Thyroid gland (tissue), 4 donors: ENCODE measurements around the gene CLN6. TPM values are rescaled to one million over a fixed set of nuclear protein-coding genes. Genes with fewer than 3 reads are reported as not detected.

Source experiments
- DNase-seq, 2 donors: peaks; one replicate each; pipeline ENCODE4 v3.0.0-alpha.2; 2019
- H3K27ac ChIP-seq, 3 donors: fragments of 200-600 bp; sonication (generic); 1 replicate in 2 of 3; 2 replicates in 1 of 3; pipeline ENCODE4 v1.5.1; 2016 to 2019; ENCODE audit warnings: mild to moderate bottlenecking in 1 of 3, moderate library complexity in 1 of 3
- H3K27me3 ChIP-seq: fragments of 200-600 bp; sonication (generic); one replicate; pipeline ENCODE4 v1.5.1; 2019
- H3K36me3 ChIP-seq, 2 donors: fragments of 200-600 bp; sonication (generic); one replicate each; pipeline ENCODE4 v1.5.1; 2016 to 2019
- H3K4me1 ChIP-seq, 2 donors: fragments of 200-600 bp; sonication (generic); one replicate each; pipeline ENCODE4 v1.5.1; 2017 to 2019
- H3K4me3 ChIP-seq, 3 donors: fragments of 200-600 bp; sonication (generic); replicated peaks in 1 of 3; 1 replicate in 2 of 3; 2 replicates in 1 of 3; pipeline ENCODE4 v1.5.1; 2016; ENCODE audit warnings: mild to moderate bottlenecking in 1 of 3
- H3K9me3 ChIP-seq: fragments of 200-600 bp; sonication (generic); one replicate; pipeline ENCODE4 v1.5.1; 2017
- POLR2A ChIP-seq, 2 donors: fragments of 450-650 bp; IDR thresholded peaks; one replicate each; pipeline ENCODE4 v1.6.1; 2017; ENCODE audit warnings: antibody characterized with exemption in 2 of 2, mild to moderate bottlenecking in 2 of 2, moderate library complexity in 1 of 2
- WGBS, 2 donors: methylation state at CpG; one replicate each; pipeline ENCODE4 v1.1.5; 2017; 5-methylcytosine and 5-hydroxymethylcytosine counted together
- intact Hi-C: fragments of 100-400 bp; cut with DNase I; formaldehyde crosslinking; loops from one replicate; pipeline ENCODE4 v1.15.1; 2023
- total RNA-seq, 4 donors: library from RNA; depleted of rRNA; stranded (reverse); fragments of >200 nt; gene quantifications; one replicate each; pipeline ENCODE4 v1.2.3, GENCODE V29; 2016
- TF ChIP-seq, protein P1 (sequence below), 6 experiments: fragments of 200-600 bp in 3 of 6; fragments of 450-650 bp in 3 of 6; sonication (generic) in 3 of 6; IDR thresholded peaks; one replicate each; pipeline ENCODE4 v1.5.1; 2016 to 2019; ENCODE audit warnings: antibody characterized with exemption in 6 of 6, mild to moderate bottlenecking in 2 of 6, inconsistent platforms in 1 of 6, moderate library complexity in 1 of 6

The CLN6 gene
- total RNA-seq, 4 donors from 2014 or later, result 24.8 to 34.3 (median 32.4) TPM

GRCh38 chr15:68191555-68191954 is 38.0 kb downstream of the CLN6 start:
- WGBS, 2 donors, result 61 to 63% methylated on average over 3 of the region's 3 CpGs
- no peaks in the 10 kb centered on the region for H3K36me3 ChIP-seq
- H3K9me3 ChIP-seq, result no peaks in the 10 kb centered on the region
- DNase-seq, result no peak
- H3K4me3 ChIP-seq, result no peak overlapping the region
- intact Hi-C loops, result no loop called here
- peaks cover 19 to 23% of the 10 kb centered on the region in 2 donors for H3K4me1 ChIP-seq
- TF ChIP-seq POLR2A (IDR thresholded peaks at IDR 0.05), result no peak
- TF ChIP-seq, protein P1, sequence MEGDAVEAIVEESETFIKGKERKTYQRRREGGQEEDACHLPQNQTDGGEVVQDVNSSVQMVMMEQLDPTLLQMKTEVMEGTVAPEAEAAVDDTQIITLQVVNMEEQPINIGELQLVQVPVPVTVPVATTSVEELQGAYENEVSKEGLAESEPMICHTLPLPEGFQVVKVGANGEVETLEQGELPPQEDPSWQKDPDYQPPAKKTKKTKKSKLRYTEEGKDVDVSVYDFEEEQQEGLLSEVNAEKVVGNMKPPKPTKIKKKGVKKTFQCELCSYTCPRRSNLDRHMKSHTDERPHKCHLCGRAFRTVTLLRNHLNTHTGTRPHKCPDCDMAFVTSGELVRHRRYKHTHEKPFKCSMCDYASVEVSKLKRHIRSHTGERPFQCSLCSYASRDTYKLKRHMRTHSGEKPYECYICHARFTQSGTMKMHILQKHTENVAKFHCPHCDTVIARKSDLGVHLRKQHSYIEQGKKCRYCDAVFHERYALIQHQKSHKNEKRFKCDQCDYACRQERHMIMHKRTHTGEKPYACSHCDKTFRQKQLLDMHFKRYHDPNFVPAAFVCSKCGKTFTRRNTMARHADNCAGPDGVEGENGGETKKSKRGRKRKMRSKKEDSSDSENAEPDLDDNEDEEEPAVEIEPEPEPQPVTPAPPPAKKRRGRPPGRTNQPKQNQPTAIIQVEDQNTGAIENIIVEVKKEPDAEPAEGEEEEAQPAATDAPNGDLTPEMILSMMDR (IDR thresholded peaks at IDR 0.05), result no peak
- H3K27me3 ChIP-seq, result no peaks in the 10 kb centered on the region
- H3K27ac ChIP-seq, result peak overlapping the region in 2 of 3 donors; percentile 6 to 20

- H3K27ac ChIP-seq, result peak overlapping the region in 1 of 3 donors; percentile 88
- 93 to 94% methylated on average over 4 of the region's 4 CpGs for WGBS, 2 donors
These were observed 39.5 kb downstream of the CLN6 start for GRCh38 chr15:68190048-68190447.

GRCh38 chr15:68188647-68189046 is 40.9 kb downstream of the CLN6 start:
- peaks cover 0 to under 1% of the 10 kb centered on the region in 2 donors for H3K36me3 ChIP-seq
- peak overlapping the region; percentile 60 to 88 (median 70) for H3K27ac ChIP-seq
- peaks cover 26 to 34% of the 10 kb centered on the region in 2 donors for H3K4me1 ChIP-seq
- no peak overlapping the region for H3K4me3 ChIP-seq
- no peaks in the 10 kb centered on the region for H3K27me3 ChIP-seq
- no peak for TF ChIP-seq POLR2A (IDR thresholded peaks at IDR 0.05)
- TF ChIP-seq, protein P1 (IDR thresholded peaks at IDR 0.05), result no peak
- no peak for DNase-seq
- intact Hi-C loops, result no loop called here
- no peaks in the 10 kb centered on the region for H3K9me3 ChIP-seq
- 73 to 87% methylated on average over 2 of the region's 2 CpGs for WGBS, 2 donors

More at GRCh38 chr15:68190048-68190447, 39.5 kb downstream of the CLN6 start:
- Histone ChIP-seq H3K36me3 (no peaks in the 10 kb centered on the region), H3K4me3 (no peak overlapping the region), H3K9me3 (no peaks in the 10 kb centered on the region), H3K27me3 (no peaks in the 10 kb centered on the region), H3K4me1 (peaks cover 26 to 34% of the 10 kb centered on the region in 2 donors)
- DNase-seq, result no peak
- TF ChIP-seq, protein P1 (IDR thresholded peaks at IDR 0.05), result no peak
- TF ChIP-seq POLR2A (IDR thresholded peaks at IDR 0.05), result no peak
- intact Hi-C loops, result no loop called here

DNA sequence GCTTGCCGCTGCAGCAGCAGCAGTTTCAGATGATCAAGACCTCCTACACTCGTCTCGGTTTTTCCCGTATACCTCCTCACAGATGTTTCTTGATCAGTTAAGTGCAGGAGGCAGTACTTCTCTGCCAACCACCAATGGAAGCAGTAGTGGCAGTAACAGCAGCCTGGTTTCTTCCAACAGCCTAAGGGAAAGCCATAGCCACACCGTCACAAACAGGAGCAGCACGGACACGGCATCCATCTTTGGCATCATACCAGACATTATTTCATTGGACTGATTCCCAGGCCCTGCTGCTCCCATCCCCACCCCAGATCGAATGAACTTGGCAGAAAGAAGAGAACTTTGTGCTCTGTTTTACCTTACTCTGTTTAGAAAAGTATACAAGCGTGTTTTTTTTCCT is 42.0 kb downstream of the CLN6 start:
- no peaks in the 10 kb centered on the region for H3K9me3 ChIP-seq
- no peak for TF ChIP-seq POLR2A (IDR thresholded peaks at IDR 0.05)
- TF ChIP-seq, protein P1 (IDR thresholded peaks at IDR 0.05), result no peak
- H3K4me1 ChIP-seq, result peaks cover 26 to 34% of the 10 kb centered on the region in 2 donors
- WGBS, 2 donors, result 19 to 26% methylated on average over 9 of the region's 9 CpGs
- peak overlapping the region; percentile 60 to 88 (median 70) for H3K27ac ChIP-seq
- peaks cover 6 to 7% of the 10 kb centered on the region in 2 donors for H3K36me3 ChIP-seq
- peak; percentile 66 to 71 for DNase-seq
- H3K27me3 ChIP-seq, result no peaks in the 10 kb centered on the region
- H3K4me3 ChIP-seq, result no peak overlapping the region
- intact Hi-C loops, result no loop called here

GRCh38 chr15:68186671-68187397 is 42.7 kb downstream of the CLN6 start:
- H3K9me3 ChIP-seq, result no peaks in the 10 kb centered on the region
- TF ChIP-seq, protein P1 (IDR thresholded peaks at IDR 0.05), result no peak
- no peak for TF ChIP-seq POLR2A (IDR thresholded peaks at IDR 0.05)
- WGBS, 2 donors, result 61 to 88% methylated on average over 5 of the region's 5 CpGs
- H3K4me3 ChIP-seq, result no peak overlapping the region
- intact Hi-C loops, result no loop called here
- no peaks in the 10 kb centered on the region for H3K27me3 ChIP-seq
- H3K4me1 ChIP-seq, result peaks cover 26 to 34% of the 10 kb centered on the region in 2 donors
- no peak for DNase-seq
- peak overlapping the region; percentile 50 to 88 (median 60) for H3K27ac ChIP-seq
- H3K36me3 ChIP-seq, result peaks cover 7 to 13% of the 10 kb centered on the region in 2 donors
